Measurements from ENCODE around the gene CD55.

CD55 gene

GRCh38 chr1:207389728-207390464, 68.4 kb downstream of the CD55 start:
- no peak for TF ChIP-seq CTCF (conservative IDR thresholded peaks at IDR 0.05; ENCODE audit: low read length)
- peak; percentile 15 for DNase-seq (ENCODE audit: low read depth)
- H3K4me3 ChIP-seq (ENCODE audit: low read length), result no peak overlapping the region

- no peak overlapping the region for H3K4me3 ChIP-seq (ENCODE audit: low read length)
- no peak; the same call in 1 of the 2 replicates for TF ChIP-seq CTCF (conservative IDR thresholded peaks at IDR 0.05; ENCODE audit: low read length)
- DNase-seq (ENCODE audit: low read depth), result peak; percentile 97
Observed at GRCh38 chr1:207393610-207394009, 72.1 kb downstream of the CD55 start.

- no peak for DNase-seq (ENCODE audit: low read depth)
- no peak overlapping the region for H3K4me3 ChIP-seq (ENCODE audit: low read length)
- no peak for TF ChIP-seq CTCF (conservative IDR thresholded peaks at IDR 0.05; ENCODE audit: low read length)
Observed at GRCh38 chr1:207396168-207396746, 74.8 kb downstream of the CD55 start.

- no peak for TF ChIP-seq CTCF (conservative IDR thresholded peaks at IDR 0.05; ENCODE audit: low read length)
- no peak for DNase-seq (ENCODE audit: low read depth)
- no peak overlapping the region for H3K4me3 ChIP-seq (ENCODE audit: low read length)
Observed at GRCh38 chr1:207397525-207397926, 76.0 kb downstream of the CD55 start.

- no peak overlapping the region for H3K4me3 ChIP-seq (ENCODE audit: low read length)
- TF ChIP-seq CTCF (conservative IDR thresholded peaks at IDR 0.05; ENCODE audit: low read length), result no peak
- no peak for DNase-seq (ENCODE audit: low read depth)
Observed at GRCh38 chr1:207398986-207399385, 77.5 kb downstream of the CD55 start.

GRCh38 chr1:207401578-207401977, 80.1 kb downstream of the CD55 start:
- no peak for DNase-seq (ENCODE audit: low read depth)
- no peak for TF ChIP-seq CTCF (conservative IDR thresholded peaks at IDR 0.05; ENCODE audit: low read length)
- no peak overlapping the region for H3K4me3 ChIP-seq (ENCODE audit: low read length)

GRCh38 chr1:207402744-207403143, 81.3 kb downstream of the CD55 start:
- no peak for DNase-seq (ENCODE audit: low read depth)
- no peak for TF ChIP-seq CTCF (conservative IDR thresholded peaks at IDR 0.05; ENCODE audit: low read length)
- no peak overlapping the region for H3K4me3 ChIP-seq (ENCODE audit: low read length)
